Measurements from ENCODE around the gene PDIA6.

The PDIA6 gene

GRCh38 chr2:10760794-10761504 lies 51.6 kb downstream of the PDIA6 start:
- DNase-seq: no peak

GRCh38 chr2:10759151-10759714 lies 53.4 kb downstream of the PDIA6 start:
- DNase-seq: no peak

GRCh38 chr2:10757814-10758286 lies 54.7 kb downstream of the PDIA6 start:
- no peak for DNase-seq

GRCh38 chr2:10755621-10756020 lies 57.0 kb downstream of the PDIA6 start:
- DNase-seq: no peak

GRCh38 chr2:10753876-10754275 lies 58.7 kb downstream of the PDIA6 start:
- DNase-seq: no peak

- no peak for DNase-seq
These were observed 59.4 kb downstream of the PDIA6 start for GRCh38 chr2:10753156-10753555.

GRCh38 chr2:10752236-10752635 lies 60.3 kb downstream of the PDIA6 start:
- no peak for DNase-seq

- no peak for DNase-seq
These were observed 62.0 kb downstream of the PDIA6 start for GRCh38 chr2:10750610-10751009.

- DNase-seq: no peak
These were observed 69.9 kb downstream of the PDIA6 start for GRCh38 chr2:10742666-10743065.

- DNase-seq: no peak
These were observed 71.4 kb downstream of the PDIA6 start for GRCh38 chr2:10741139-10741538.

GRCh38 chr2:10740226-10740625 lies 72.4 kb downstream of the PDIA6 start:
- no peak for DNase-seq

GRCh38 chr2:10738192-10738591 lies 74.4 kb downstream of the PDIA6 start:
- no peak for DNase-seq

- no peak for DNase-seq
These were observed 78.6 kb downstream of the PDIA6 start for GRCh38 chr2:10733980-10734379.

- DNase-seq: no peak
These were observed 79.0 kb downstream of the PDIA6 start for GRCh38 chr2:10733566-10733925.

All from stimulated activated CD4-positive, alpha-beta T cell treated with anti-CD3 and anti-CD28 coated beads, Interleukin-4, amount 100 ng/mL, for 1 hour (primary cell).